ENCODE data around the gene SNAP23.

SNAP23 gene

DNA sequence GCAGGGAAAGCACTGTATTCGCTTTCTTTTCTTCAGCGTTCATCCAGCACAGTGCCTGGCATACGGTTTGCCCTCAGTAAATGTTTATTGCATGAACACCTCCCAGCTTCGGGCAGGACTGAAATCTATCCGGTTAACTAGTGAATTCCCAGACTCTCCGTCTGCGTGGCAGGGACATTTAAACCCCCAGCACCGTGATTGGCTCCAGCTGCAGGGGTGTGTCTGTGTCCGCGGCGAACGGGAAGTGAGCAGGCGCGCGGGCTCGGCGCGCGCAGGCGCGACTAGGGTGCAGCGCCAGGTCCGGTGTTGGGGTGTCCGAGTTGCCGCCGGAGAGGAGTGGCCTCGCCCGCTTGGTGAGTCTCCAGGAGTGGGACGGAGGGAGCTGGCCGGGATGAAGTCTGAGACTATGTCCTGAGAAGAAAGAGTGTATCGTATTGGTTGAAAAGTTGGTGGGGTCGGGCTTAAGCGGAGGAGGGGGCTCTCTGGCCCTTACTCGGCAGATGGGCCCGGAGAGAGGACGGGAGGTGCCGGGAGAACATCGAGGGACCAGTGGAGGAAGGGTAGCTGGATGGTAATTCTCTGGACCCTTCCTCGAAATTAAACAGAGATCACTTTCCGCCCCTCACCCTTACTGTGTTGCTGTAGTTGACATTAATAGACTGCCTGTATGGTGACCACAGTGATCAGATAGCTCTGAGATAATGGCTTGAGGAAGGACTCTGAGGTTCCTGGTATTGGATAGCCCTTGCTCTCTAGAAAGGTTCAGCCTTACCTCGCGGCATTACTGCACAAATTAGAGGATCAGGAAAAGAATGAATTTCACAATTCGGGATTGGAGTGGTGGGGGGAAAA lies at the start of gene SNAP23:
Gene SNAP23, plus strand, starts transcription at position 274 of the 852 bp plus-strand sequence. CDS start 16,213 bp downstream, outside the sequence.
- peak; percentile 58 to 94 (median 88) for DNase-seq

DNA sequence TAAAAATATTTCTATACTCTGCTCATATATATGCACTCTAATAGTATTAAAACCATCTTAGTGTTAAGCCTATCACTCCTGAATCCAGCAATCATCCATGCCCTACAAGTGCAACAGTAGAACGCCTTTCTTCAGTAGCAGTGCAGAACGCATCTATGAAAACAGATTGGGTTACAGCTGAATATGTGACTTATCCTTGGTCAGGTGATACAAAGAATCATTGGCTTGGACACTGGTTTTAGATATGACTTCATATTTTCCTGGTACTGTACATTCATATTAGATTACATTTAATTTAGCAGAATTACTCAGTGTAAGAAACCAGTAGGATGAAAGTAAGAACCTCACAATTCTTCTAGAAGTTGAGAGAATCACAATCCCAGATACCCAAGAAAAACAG lies 47.8 kb upstream of the SNAP23 start:
- no peak for DNase-seq

DNA sequence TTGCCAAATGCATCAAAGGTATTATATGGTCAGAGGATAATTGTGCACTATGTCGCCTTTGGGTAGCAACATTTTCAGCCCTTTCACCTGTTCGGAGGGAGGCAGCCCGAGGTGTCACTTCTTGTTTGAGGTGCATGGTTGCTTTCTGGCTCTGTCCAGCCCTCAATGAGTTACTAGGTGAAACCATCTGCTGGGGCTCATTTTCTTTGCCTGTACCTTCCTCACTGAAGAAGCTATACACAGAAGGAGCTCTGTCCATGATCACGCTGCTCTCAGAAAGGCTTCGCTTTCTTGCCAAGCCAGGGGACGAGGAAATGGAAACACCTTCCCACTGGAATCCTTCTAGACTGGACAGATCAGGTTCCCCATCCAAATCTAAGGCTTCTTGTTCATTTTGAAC lies 47.2 kb upstream of the SNAP23 start:
- peak in 1 of 14 donors; percentile 35 for DNase-seq

DNA sequence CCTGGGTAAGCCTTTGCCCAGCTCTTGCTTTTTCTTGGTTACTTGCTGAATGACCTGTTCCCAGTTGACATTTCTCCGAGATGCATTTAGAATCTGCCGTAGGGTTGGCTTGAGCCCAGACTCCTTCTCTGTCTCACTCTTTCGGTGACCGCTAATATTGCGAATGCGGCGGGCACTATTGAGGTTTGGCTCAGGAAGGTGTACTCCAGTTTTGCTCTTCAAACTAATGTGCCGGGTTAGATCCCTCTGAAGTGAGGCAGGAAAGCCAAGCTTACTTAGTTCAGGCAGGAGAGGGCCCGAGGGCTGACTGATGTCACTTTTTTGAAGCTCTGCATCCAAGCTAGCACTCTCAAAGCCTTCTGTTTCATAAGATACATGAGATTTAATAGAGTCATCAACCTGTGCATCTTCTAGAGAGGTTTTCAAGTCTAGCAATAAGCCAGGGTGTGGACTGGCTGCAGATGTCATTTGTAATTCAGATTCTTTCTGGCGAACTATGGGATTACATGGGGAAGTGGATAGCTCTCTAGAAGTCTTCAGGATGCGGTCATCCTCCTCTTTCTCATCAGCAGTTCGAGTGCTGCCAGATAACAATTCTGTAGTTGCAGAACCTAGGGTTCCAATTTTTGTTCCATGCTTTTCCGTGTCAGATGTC lies 45.5 kb upstream of the SNAP23 start:
- no peak for DNase-seq

DNA sequence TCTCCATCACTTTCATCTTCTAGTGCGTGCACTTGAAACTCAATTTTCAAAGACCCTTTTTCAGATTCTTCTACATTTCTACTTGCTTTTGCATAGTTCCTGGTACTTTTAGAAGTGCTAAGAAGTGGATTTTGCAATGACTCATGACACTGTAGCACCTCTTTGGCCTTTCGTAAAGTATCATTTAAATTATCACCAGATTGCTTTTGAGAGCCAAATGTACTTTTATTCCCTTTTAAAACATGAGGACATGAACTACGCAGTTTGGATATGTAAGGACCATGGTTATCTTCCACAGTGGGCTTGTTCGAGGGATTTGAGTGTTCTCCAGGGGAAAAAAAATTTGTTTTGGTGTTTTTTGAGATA lies 45.0 kb upstream of the SNAP23 start:
- DNase-seq = no peak

DNA sequence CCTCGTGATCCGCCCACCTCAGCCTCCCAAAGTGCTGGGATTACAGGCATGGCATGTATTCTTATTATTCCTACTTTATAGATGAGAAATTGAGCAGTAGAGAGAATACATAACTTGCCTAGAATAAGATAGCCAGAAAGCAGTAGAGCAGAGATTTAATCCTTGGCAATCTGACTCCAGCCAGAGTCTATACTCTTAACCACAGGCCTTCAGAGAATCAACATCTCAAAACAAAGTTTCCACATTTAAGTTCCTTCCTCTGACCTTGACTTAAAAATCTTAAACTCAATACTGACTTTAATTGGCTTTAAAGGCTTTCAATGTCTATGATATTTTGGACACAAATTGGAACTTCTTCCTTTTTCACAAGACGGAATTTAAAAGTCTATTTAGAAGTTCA lies 41.6 kb upstream of the SNAP23 start:
- DNase-seq = no peak

DNA sequence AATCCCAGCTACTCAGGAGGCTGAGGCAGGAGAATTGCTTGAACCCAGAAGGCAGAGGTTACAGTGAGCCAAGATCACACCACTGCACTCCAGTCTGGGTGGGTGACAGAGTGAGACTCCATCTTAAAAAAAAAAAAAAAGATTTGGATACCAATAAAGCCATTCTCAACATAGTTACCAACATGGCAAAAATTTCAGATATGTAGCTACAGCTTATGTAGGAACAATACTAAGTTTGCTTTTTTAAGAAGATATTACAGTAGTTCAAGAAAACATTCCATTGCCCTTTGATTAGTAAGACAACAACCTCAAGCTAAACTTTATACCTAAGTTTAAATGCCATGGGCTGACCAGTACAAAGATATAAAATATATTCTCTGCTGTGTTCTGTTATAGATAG lies 38.9 kb upstream of the SNAP23 start:
- DNase-seq = no peak

DNA sequence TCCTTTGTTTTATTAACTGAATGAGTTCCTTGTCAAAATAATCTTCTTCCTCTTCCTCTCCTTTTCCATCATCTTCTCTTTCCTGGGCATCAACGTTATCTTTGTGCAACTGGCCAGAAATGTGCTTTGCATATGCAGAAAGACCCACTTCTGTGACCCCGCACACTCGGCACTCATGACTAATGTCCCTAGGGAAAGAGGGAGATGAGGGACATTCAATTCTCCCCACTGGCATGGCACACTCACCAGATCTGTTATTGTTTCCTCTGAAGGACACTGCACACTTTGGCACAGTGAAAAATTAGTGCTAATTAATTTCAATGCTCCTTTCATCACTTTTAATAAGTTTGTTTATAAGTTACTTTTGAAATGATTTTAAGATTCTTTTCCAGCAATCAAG lies 38.5 kb upstream of the SNAP23 start:
- peak in 1 of 14 donors; percentile 19 for DNase-seq

DNA sequence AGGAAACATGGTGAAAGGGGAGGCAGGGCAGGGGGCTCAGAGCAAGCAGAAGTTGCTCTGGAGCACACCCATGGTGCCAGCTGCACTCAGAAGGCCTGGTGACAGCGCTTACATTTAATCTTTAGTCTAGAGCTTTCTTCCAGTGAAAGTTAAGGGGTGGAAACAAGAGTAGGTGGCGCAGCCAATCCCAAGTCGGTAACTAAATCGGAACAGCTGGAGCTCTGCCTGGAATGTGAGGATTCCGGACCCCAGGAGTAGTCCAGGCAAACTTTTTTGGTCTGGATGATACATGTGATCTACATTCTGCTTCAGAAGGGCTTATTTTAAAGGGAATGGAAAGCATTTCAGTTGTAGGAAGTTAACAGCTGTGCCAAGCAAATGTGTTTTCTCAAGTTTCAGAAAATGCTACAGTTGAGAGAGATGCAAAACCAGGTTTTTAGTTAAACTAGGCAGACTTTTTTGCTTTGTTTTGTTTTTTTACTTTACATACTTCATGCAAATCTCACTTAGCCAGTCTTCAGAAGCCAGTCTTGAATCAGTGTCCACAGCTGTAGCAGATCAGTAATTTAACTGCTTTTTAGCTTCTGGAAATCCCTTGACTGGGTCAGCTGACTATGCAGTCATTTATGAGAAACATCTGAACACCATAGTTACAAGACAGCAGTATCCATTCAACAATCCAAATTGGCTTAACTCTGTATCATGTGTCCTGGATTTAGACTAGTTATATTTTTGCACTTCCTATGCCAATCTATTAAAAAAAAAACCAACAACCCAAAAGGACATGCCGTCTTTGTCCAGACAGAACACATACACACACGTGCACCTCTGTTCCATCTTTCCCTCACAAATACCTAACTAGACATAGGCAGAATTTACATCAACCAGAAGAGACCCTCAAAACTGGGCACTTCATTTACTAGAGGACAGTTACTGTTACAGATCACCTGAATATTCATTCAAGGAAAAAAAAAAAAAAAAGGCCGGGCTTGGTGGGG lies 37.7 kb upstream of the SNAP23 start:
- DNase-seq = peak in 9 of 14 donors; percentile 2 to 24 (median 11)

DNA sequence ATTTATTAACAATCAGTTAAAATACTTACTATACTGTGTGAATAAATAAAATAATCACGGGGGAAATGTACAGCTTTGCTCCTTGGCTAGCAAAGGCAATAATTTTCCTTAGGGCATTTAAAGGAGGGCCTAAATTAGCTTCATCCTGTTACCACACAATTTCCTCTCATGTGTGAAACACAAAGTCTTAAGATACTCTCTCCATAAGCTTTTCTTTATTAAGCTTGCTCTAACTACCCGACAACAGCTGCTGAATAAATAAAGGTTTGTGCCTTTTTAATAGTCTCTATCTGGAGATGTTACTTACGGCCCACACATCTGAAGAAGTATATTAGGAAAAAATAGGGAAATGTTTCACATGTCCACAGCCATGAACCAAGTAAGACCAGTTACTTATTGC lies 34.2 kb upstream of the SNAP23 start:
- DNase-seq = no peak

DNA sequence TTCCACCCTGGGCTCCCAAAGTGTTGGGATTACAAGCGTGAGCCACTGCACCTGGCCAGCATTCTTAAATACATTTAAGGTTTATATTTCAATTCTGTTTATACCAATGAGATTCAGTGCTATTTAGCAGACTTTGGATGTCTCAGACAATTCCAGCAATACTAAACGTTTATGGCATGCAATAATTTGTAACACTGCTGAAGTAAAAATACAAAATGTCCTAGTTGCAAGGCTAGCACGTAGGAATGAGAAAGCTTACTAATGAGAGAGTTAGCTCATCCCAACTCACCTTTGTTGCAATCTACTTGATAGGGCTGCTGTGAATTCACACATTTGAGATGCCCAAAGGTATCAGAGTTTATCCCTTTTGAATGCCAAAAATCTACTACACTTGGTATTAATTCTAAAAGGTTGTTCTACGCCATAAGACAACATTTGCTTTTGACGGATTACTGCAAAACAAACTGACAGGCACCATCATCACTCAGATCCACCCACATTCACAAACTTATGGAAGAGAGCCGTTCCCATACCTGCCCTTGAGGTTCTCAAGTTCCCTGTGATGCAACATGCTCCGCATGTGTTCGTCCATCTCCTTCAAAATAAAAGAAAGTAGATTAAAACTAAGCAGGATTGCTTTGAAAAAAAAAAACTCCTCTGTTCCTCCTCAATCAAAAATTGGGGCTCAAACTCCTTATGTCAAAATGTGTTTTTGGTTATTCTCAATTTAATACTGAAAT lies 29.7 kb upstream of the SNAP23 start:
- no peak for DNase-seq

DNA sequence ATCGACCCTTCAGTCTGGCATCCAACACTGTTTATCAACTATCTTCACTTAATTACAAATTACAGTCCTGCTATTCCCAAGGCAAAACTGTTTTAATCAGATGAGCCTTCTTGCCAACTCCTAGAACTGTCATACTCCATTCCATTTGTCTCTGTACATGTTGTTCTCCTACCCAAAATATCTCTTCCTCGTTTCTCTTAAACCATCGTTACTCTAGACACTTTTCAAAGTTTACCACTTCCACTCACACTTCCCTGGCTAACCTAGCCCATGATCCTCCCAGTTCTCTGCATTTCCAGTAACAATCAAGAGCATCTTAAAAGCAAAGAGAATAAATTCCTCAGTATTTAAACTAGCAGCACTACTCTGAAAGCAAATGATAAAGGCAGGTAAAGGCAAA lies 24.4 kb upstream of the SNAP23 start:
- no peak for DNase-seq

DNA sequence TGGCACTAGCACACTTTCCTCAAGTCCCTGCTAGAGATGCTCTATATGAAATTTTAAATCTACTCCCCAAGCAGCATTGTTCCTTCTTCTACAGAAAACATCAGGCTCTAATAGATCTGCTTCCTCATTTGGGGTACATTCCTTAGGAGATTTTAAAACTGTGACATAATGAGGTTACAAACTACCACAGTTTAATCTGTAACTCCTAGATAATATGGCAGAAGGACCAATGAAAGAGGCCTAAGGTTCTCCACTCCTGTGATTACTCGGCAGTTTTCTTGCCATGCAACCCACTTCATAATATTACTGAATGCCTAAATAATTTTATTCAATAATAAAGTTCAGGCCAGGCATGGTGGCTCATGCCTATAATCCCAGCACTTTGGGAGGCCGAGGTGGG lies 20.6 kb upstream of the SNAP23 start:
- no peak for DNase-seq

DNA sequence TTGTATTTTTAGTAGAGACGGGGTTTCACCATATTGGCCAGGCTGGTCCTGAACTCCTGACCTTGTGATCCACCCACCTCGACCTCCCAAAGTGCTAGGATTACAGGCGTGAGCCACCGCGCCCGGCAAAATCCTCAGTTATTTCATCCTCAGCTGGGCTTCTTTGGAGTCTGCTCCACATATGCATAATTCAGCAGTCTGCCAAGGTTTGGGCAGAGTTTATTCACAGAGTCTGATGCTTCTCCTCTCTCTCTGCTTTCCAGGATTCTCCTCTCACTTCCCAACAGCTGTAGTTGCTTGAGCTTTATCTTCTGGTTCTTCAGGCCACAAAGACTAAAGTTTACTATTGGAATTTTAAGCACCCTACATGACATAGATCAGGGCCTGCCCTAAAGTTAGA lies 12.7 kb upstream of the SNAP23 start:
- no peak for DNase-seq

DNA sequence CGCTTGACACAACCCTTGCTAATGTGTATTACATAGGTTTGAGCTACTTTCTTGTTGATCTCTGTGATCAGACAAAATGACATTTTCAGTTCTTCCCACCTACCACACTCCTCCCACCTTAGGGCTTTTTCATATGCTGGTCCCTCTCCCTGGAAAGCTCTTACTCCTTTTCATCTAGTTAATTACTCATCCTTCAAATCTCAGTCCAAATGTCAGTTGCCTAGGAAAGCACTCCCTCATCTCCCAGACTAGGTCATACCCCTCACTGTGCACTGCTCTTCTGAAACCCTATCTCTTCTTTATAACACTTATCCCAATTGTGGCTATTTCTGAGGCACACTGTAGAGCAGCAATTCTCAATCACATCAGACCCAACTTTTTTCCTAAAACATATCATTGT lies 11.8 kb upstream of the SNAP23 start:
- no peak for DNase-seq

DNA sequence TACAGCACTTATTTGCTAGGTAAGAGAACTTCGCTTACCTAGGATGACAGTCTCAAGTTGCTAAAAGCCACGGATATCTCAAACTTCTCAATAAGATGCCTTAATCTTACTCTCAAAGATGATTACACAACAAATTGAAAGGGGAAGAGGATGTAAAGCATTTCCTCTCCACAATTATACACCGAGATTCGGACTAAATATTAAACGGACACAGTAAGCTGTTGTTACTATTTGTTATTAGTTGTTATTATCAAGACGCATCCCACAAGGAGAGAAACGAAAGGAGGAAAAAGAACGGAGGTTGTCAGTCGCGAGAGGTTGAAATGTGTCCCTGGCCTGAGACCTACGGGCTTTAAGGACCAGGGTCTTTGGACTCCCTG lies 5.2 kb upstream of the SNAP23 start:
- peak in 1 of 14 donors; percentile 36 for DNase-seq

DNA sequence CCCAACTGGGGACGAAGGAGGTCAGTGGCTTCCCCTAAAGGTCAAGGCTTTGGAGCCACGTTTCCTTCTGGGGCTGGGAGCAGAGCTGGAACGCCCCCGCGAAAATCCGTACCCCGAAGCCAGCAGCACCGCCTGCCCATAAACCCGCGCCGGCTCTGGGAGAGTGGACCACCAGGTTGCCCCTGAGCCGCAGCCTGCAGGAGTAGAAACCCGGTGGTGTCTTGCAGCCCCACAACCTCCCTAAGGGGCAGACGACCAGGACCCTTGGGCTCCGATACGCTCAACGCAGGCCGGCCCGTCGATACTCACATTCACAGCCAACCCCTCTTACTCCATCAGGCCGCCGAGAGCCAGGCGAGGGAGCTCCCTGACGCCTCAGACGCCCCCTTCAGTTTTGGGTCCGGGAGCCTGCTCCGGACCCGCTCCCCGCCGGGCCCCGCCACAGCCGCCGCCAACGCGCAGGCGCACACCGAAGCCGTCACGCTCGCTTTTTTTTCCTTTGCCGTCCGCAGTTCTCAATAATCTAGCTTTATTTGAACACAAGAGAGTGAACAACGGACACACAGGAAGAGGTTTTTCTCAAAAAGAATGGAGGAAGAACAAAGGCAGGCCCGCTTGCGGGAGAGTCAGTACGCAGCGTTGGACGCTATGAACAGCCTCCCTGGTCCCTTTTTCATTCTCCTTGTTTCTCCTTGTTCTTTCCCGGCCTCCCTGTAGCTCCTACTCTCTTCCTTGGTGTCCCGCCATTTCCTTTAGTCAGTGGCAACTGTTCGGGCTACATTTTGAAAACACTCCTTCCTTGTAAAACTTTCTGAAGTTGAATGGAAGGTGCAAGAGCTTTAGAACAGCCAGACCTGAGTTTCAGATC lies 4.5 kb upstream of the SNAP23 start, which contains the start of gene ZNF106:
Gene ZNF106, minus strand, starts transcription at position 471 of the 868 bp plus-strand sequence. CDS start 18,852 bp downstream, outside the sequence.
- peak; percentile 49 to 92 (median 88) for DNase-seq

DNA sequence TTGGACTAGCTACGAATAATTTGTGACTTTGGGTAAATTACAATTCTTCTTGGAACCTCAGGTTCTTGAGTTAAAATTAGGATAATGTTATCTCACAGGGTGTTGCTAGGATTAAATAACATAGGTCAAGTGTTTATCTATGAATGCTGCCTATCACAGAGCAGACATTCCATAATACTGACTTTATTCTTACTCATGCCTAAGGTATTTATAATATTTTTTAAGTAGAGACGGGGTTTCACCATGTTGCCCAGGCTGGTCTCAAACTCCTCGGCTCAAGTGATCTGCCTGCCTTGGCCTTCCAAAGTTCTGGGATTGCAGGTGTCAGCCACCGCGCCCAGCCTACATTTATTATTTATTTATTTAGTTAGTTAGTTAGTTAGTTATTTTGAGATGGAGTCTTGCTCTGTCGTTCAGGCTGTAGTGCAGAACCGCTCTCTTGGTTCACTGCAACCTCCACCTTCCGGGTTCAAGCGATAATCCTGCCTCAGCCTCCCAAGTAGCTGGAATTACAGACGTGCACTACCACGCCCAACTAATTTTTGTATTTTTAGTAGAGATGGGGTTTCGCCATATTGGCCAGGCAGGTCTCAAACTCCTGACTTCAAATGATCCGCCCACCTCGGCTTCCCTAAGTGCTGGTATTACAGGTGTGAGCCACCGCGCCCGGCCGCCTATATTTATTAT lies 3.8 kb upstream of the SNAP23 start:
- DNase-seq = no peak

DNA sequence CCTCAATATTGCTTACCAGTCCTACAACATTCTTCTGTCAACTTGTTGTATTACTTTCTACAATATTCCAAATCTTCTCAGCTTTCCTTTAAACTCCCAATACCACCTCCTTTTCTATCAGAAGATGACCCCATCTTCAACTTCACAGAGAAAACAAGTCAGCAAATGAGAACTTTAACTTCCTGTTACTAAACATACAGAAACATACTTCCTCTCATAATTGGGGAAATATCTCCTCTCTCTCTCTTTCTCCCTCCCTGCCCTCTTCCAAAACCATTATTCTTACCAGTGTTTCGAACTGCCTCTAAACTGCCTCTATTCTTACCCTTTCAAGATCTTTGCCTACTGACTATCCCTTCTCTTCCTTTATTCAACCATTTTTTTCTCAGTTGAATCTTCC lies 1.8 kb upstream of the SNAP23 start:
- no peak for DNase-seq

DNA sequence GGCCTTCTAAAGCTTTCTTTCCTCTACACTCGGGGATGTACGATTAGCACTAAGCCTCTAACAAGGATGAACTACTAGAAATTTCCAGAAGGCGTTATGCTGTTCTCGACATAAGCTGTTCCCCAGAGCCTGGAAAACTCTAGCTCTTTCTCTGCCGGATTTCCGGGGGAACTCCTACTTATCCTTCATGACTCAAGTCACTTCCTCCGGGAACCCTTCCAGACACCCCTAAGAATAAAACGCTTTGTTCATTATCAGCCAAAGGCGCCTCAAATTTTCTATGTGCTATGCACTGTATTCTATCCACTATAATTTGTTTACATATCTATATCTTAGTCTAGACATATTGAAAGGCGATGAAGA lies 455 bp upstream of the SNAP23 start:
- DNase-seq = peak in 12 of 14 donors; percentile 50 to 78 (median 66)

Measured in C1 segment of cervical spinal cord (tissue), 14 donors.